HG02943 (cell line): Measurements from ENCODE around the gene VNN1.
"Not testable (repeated sequence)": the region's sequence is repeated elsewhere in the genome, so short reads cannot be mapped to it uniquely, and the experiment has no call there.

Experiments used
- ATAC-seq: cut with Tn5 transposase; IDR thresholded peaks from one replicate; pipeline ENCODE4 v1.9.1; 2021; ENCODE audit warnings: mild to moderate bottlenecking, low read depth, moderate library complexity; ENCODE audit not compliant: unreplicated experiment

The VNN1 gene

GRCh38 chr6:132675002-132675401 lies 38.9 kb downstream of the VNN1 start:
- no peak for ATAC-seq

GRCh38 chr6:132673376-132674094 lies 40.3 kb downstream of the VNN1 start:
- ATAC-seq: no peak

GRCh38 chr6:132671295-132671694 lies 42.6 kb downstream of the VNN1 start:
- no peak for ATAC-seq

- ATAC-seq: peak; percentile 78
Observed at GRCh38 chr6:132669690-132670291, 44.1 kb downstream of the VNN1 start.

GRCh38 chr6:132666118-132666517 lies 47.7 kb downstream of the VNN1 start:
- ATAC-seq: no peak

GRCh38 chr6:132664309-132665034 lies 49.4 kb downstream of the VNN1 start:
- ATAC-seq: no peak

GRCh38 chr6:132663661-132664060 lies 50.2 kb downstream of the VNN1 start:
- ATAC-seq: no peak

- ATAC-seq: no peak
Observed at GRCh38 chr6:132661906-132662305, 51.9 kb downstream of the VNN1 start.

- ATAC-seq: no peak
Observed at GRCh38 chr6:132659082-132659481, 54.8 kb downstream of the VNN1 start, which contains the start of gene TAAR1. Gene TAAR1, minus strand, starts transcription at chr6:132659182. Its CDS starts 13,179 bp downstream, at chr6:132646003.

GRCh38 chr6:132651062-132651461 lies 62.8 kb downstream of the VNN1 start:
- ATAC-seq: no peak

- ATAC-seq: no peak
Observed at GRCh38 chr6:132650429-132650828, 63.4 kb downstream of the VNN1 start.

GRCh38 chr6:132648828-132649227 lies 65.0 kb downstream of the VNN1 start:
- ATAC-seq: no peak

- ATAC-seq: peak; percentile 65
Observed at GRCh38 chr6:132648356-132648755, 65.5 kb downstream of the VNN1 start.

- ATAC-seq: no peak
Observed at GRCh38 chr6:132643547-132643946, 70.3 kb downstream of the VNN1 start.

GRCh38 chr6:132637135-132637534 lies 76.7 kb downstream of the VNN1 start:
- not testable (repeated sequence) for ATAC-seq

GRCh38 chr6:132635906-132636305 lies 77.9 kb downstream of the VNN1 start:
- ATAC-seq: not testable (repeated sequence)

GRCh38 chr6:132635288-132635687 lies 78.6 kb downstream of the VNN1 start:
- ATAC-seq: not testable (repeated sequence)

- no peak for ATAC-seq
Observed at GRCh38 chr6:132634796-132635195, 79.1 kb downstream of the VNN1 start.

- no peak for ATAC-seq
Observed at GRCh38 chr6:132633362-132633761, 80.5 kb downstream of the VNN1 start.
